ENCODE measurements around the gene SGMS1. TPM values are rescaled to one million over a fixed set of nuclear protein-coding genes. Genes with fewer than 3 reads are reported as not detected.

The SGMS1 gene
- total RNA-seq, 6 experiments from 2014 or later, result 13.6 to 49.8 (median 20.0) TPM

DNA sequence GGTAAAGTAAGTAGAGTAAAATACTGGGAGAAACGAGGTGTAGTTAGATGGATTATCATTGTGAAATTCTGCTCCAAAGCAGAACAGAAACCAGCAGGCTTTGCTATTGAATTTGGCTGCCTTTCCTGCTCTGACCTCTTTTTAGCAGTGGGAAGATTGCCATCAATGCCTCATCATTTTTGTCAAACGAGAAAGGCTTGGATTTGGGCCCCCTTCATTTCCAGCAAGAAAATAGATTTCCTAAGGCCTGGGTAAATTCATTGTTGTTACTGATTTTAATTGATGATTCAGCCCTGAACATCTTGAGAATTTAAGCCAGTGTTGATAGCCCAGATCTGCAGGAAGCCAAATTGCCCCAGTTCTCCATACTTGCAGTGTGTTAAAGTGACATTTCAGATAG is 337.2 kb downstream of the SGMS1 start:
- no peak for TF ChIP-seq POLR2A (IDR thresholded peaks at IDR 0.05)
- TF ChIP-seq, protein P1, sequence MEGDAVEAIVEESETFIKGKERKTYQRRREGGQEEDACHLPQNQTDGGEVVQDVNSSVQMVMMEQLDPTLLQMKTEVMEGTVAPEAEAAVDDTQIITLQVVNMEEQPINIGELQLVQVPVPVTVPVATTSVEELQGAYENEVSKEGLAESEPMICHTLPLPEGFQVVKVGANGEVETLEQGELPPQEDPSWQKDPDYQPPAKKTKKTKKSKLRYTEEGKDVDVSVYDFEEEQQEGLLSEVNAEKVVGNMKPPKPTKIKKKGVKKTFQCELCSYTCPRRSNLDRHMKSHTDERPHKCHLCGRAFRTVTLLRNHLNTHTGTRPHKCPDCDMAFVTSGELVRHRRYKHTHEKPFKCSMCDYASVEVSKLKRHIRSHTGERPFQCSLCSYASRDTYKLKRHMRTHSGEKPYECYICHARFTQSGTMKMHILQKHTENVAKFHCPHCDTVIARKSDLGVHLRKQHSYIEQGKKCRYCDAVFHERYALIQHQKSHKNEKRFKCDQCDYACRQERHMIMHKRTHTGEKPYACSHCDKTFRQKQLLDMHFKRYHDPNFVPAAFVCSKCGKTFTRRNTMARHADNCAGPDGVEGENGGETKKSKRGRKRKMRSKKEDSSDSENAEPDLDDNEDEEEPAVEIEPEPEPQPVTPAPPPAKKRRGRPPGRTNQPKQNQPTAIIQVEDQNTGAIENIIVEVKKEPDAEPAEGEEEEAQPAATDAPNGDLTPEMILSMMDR (IDR thresholded peaks at IDR 0.05), result no peak
- peaks cover 0 to 21% (median 0%) of the 10 kb centered on the region in 4 donors for H3K4me1 ChIP-seq
- WGBS (ENCODE audit: insufficient coverage, low coverage, low lambda C conversion rate, missing lambda C conversion rate), result 8% methylated on average over 2 of the region's 2 CpGs
- H3K27ac ChIP-seq, result peak overlapping the region in 1 of 3 donors; percentile 1
- intact Hi-C loops (cut with DNase I), result no loop called here
- DNase-seq, result peak in 1 of 3 donors; percentile 51
- no peaks in the 10 kb centered on the region for H3K9me3 ChIP-seq
- H3K27me3 ChIP-seq, result no peaks in the 10 kb centered on the region
- H3K36me3 ChIP-seq, result no peaks in the 10 kb centered on the region
- ATAC-seq, result peak; percentile 80 to 86 (median 84)
- no peak overlapping the region for H3K4me3 ChIP-seq

DNA sequence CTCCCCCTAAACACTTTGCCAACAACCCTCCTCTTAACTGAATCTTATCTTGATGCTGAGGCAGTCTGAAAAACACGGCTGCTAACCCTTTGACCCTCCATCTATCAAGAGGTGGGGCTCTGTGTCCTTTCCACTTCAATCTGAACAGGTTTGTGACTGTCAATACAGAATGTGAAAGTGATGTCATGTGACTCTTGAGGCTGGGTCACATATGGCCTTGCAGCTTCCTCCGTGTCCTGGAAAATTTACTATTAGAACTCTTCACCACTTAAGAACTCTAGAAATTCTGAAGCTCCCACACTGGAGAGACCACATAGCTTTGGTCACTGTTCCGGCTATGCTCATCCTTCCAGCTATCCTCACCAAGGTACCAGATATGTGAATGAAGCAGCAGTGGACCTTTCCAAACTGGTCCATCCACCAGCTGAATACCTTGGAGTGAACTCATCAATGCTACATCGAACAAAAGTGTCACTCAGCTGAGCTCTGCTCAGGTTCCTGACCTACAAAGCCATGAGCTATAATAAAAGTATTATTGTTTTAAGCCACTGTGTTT is 341.7 kb downstream of the SGMS1 start:
- H3K27me3 ChIP-seq, result no peaks in the 10 kb centered on the region
- ATAC-seq (no peak), DNase-seq (no peak)
- no peak for TF ChIP-seq POLR2A (IDR thresholded peaks at IDR 0.05)
- TF ChIP-seq, protein P1 (IDR thresholded peaks at IDR 0.05), result no peak
- WGBS (ENCODE audit: insufficient coverage, low coverage, low lambda C conversion rate, missing lambda C conversion rate), result 75% methylated on average over 4 of the region's 4 CpGs
- no peaks in the 10 kb centered on the region for H3K9me3 ChIP-seq
- intact Hi-C loops (cut with DNase I), result no loop called here
- H3K36me3 ChIP-seq, result no peaks in the 10 kb centered on the region
- H3K4me1 ChIP-seq, result peaks cover 0 to 30% (median 2%) of the 10 kb centered on the region in 4 donors
- H3K4me3 ChIP-seq, result no peak overlapping the region
- no peak overlapping the region for H3K27ac ChIP-seq

DNA sequence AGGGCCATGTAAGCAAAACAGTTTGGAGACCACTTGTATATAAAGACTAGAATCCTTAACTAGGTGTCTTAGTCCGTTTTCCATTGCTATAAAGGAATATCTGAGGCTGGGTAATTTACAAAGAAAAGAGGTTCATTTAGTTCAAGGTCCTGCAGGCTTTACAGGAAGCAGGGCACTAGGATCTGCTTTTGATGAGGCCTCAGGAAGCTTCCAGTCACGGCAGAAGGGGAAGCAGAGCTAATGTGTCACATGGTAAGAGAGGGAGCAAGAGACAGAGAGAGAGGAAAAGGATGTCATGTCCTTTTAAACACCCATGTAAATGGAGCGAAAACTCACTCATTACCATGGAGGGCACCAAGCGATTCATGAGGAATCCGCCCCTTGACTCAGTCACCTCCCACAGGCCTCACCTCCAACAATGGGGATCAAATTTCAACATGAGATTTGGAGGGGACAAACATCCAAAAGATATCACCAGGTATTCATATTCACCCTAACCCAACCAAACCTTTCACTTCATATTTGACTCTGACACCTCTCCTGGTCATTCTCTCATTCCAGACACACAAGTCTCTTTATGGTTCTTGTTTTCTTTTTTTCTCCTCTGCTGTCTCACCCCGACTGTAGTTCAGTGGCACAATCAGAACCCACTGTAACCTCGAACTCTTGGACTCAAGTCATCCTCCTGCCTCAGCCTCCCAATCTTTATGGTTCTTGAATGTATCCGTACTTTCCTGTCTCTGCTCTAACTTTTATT is 342.4 kb downstream of the SGMS1 start:
- intact Hi-C loops (cut with DNase I), result no loop called here
- WGBS (ENCODE audit: insufficient coverage, low coverage, low lambda C conversion rate, missing lambda C conversion rate), result 66% methylated on average over 6 of the region's 8 CpGs
- H3K27me3 ChIP-seq, result no peaks in the 10 kb centered on the region
- no peak for TF ChIP-seq POLR2A (IDR thresholded peaks at IDR 0.05)
- TF ChIP-seq, protein P1 (IDR thresholded peaks at IDR 0.05), result no peak
- ATAC-seq (no peak), DNase-seq (no peak)
- H3K4me3 ChIP-seq, result no peak overlapping the region
- peaks cover 0 to 23% (median 2%) of the 10 kb centered on the region in 4 donors for H3K4me1 ChIP-seq
- no peaks in the 10 kb centered on the region for H3K36me3 ChIP-seq
- H3K9me3 ChIP-seq, result no peaks in the 10 kb centered on the region
- no peak overlapping the region for H3K27ac ChIP-seq

DNA sequence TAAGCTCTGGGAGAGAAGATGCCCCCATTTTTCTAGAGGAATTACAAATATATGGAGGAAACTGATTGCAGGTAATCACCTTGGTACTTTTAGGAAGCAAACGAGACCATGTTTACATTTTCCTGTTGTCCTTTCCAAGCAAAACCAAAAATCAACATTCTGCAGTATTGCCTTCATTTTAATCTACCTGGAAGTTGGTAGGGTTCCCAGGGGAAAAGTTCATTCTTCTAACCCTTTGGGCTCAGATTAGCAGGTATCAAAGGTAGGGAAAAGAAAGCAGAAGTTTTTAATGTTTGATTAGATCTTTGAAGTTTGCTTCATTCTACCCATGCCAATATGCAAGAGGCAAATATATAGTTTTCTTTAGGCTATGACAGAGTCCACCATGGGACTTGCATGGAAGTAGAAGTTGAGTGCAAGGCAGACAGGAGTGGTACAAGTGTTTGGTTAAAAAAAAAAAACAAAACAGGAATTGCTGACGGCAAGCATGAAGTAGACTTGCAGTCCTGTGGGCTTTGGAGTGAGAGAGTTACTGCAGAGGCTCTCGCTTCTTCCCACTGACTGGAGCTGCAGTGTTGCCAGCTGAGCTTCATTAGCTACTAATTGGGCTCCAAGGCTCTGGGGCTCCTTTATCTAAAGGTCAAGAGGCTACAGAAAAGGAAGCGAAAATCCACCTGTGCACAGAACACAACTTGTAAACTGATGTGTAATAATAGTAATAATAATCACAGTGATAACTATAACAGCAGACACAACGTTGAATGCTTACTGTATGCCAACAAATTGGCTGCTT is 343.5 kb downstream of the SGMS1 start:
- Histone ChIP-seq H3K4me1 (peaks cover 0 to 16% (median 2%) of the 10 kb centered on the region in 4 donors), H3K27me3 (no peaks in the 10 kb centered on the region), H3K36me3 (no peaks in the 10 kb centered on the region), H3K27ac (peak overlapping the region in 1 of 3 donors; percentile 24), H3K4me3 (no peak overlapping the region), H3K9me3 (no peaks in the 10 kb centered on the region)
- 36% methylated on average over 5 of the region's 5 CpGs for WGBS (ENCODE audit: insufficient coverage, low coverage, low lambda C conversion rate, missing lambda C conversion rate)
- TF ChIP-seq POLR2A (IDR thresholded peaks at IDR 0.05), result no peak
- TF ChIP-seq, protein P1 (IDR thresholded peaks at IDR 0.05), result no peak
- intact Hi-C loops (cut with DNase I), result no loop called here
- ATAC-seq (peak; percentile 52 to 75 (median 67)), DNase-seq (no peak)
